GM18520 (cell line): Measurements from ENCODE around the gene DDX24.

Experiments
- ATAC-seq: cut with Tn5 transposase; IDR thresholded peaks from one replicate; pipeline ENCODE4 v1.9.1; 2021; ENCODE audit not compliant: unreplicated experiment

Gene DDX24, protein sequence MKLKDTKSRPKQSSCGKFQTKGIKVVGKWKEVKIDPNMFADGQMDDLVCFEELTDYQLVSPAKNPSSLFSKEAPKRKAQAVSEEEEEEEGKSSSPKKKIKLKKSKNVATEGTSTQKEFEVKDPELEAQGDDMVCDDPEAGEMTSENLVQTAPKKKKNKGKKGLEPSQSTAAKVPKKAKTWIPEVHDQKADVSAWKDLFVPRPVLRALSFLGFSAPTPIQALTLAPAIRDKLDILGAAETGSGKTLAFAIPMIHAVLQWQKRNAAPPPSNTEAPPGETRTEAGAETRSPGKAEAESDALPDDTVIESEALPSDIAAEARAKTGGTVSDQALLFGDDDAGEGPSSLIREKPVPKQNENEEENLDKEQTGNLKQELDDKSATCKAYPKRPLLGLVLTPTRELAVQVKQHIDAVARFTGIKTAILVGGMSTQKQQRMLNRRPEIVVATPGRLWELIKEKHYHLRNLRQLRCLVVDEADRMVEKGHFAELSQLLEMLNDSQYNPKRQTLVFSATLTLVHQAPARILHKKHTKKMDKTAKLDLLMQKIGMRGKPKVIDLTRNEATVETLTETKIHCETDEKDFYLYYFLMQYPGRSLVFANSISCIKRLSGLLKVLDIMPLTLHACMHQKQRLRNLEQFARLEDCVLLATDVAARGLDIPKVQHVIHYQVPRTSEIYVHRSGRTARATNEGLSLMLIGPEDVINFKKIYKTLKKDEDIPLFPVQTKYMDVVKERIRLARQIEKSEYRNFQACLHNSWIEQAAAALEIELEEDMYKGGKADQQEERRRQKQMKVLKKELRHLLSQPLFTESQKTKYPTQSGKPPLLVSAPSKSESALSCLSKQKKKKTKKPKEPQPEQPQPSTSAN

DNA sequence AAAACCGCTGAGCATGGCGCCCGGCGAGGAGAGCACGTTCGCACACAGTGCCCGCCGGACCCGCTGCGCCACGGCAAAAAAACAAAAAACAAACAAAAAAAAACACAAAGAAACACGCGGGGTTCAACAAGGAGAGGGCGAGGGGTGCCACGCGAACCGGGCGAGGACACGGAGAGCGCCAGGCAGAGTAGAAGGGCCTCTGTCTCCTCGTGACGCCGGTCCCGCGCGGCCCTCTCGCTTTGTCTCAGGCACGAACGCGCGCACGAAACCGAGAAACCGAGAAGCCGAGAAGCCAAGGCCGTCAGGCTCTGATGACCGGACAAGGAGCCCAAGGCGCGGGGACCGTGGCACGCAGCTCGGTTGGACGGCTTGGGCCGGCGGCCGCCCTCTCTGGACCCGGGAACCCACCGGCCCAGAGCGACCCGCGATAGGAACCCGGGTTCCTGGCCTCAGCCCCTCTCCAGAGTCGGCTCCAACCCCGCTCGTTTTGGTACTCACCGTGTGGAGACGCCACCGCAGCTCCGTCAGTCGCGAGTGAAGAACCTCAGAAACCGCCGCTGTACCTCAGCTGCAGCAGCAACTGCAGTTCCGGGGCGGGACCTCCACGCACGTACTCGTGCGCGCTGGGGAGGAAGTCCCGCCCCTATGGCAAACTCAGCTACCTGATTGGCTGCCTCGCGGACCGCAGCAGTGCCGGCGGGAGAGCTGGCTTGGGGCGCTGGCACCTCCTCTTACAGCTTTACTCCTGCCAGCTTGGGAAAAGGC is at the start of gene DDX24, which contains the start of gene IFI27L1:
Gene DDX24 (minus strand): TSS at position 582 of the 765 bp plus-strand sequence. CDS start 1,460 bp downstream, outside the sequence.
Gene IFI27L1 (plus strand): TSS at position 690 of the 765 bp plus-strand sequence. CDS start 15,628 bp downstream, outside the sequence.
- ATAC-seq = peak; percentile 98

- no peak for ATAC-seq
Observed at GRCh38 chr14:94129758-94130414, 48.9 kb upstream of the DDX24 start.

DNA sequence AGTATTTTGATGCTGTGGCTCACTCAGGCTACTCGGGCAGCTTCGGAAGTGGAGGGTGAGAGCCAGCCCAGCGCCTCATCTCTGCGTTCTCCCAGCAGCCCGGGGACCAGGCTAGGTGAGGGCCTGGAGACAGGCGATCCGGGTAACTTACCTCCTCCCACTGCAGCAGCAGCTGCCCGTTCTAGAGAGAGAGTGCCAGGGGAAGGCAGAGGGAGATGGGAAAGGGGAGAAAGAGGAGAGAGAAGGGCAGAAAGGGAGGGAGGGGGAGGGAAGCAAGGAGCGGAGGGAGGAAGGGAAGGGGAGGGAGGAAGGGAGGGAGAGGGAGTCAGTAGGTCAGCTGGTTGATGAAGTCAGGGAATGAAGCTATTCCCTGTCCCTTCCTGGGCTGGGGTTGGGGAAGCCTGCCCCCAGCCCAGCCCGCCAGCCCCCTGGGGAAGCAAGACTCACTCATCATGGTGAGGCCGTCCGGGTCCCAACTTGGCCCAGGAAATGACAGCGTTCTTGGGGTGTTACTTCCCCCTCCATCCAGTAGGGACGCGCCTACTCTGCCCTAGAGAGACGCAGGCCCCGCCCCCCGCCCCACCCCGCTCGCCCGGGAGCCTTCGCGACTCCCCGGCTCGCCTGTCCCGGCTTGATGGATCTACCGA is 48.2 kb upstream of the DDX24 start, which contains the start of gene IFI27L2:
Gene IFI27L2 (minus strand): TSS at position 494 of the 647 bp plus-strand sequence. CDS start 40 bp downstream, at position 454.
- ATAC-seq = peak; percentile 83

- no peak for ATAC-seq
Observed at GRCh38 chr14:94128216-94128839, 47.3 kb upstream of the DDX24 start.

GRCh38 chr14:94127330-94127729 is 46.3 kb upstream of the DDX24 start:
- no peak for ATAC-seq

DNA sequence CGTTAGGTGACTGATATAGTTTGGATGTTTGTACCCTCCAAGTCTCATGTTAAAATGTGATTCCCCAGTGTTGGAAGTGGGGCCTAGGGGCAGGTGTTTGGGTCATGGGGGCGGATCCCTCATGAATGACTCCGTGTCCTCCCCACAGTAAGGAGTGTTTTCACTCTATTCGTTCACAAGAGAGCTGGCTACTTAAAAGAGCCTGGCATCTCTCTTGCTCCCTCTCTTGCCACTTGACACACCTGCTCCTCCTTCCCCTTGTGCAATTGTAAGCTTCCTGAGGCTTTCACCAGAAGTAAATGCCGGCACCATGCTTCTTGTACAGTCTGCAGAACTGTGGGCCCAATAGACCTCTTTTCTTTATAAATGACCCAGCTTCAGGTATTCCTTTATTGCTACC is 45.8 kb upstream of the DDX24 start:
- ATAC-seq = no peak

DNA sequence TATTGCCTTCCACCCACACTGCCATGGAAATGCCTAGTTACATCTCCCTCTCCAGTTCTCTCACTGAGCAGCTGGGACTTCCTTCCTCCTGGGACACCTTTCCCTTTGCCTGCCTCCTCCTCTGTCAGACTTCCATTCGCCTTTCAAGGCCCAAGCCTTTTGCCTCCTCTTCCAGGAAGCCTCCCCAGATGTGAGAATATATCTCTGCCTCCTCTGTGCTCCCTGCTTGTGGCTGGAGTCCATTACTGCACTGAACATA is 45.3 kb upstream of the DDX24 start:
- no peak for ATAC-seq

GRCh38 chr14:94125659-94126418 is 44.8 kb upstream of the DDX24 start:
- ATAC-seq = no peak

- ATAC-seq = no peak
Observed at GRCh38 chr14:94124582-94125377, 43.8 kb upstream of the DDX24 start.

- no peak for ATAC-seq
Observed at GRCh38 chr14:94123868-94124267, 42.9 kb upstream of the DDX24 start.

GRCh38 chr14:94123296-94123695 is 42.3 kb upstream of the DDX24 start:
- ATAC-seq = no peak

- no peak for ATAC-seq
Observed at GRCh38 chr14:94122438-94122837, 41.4 kb upstream of the DDX24 start.

DNA sequence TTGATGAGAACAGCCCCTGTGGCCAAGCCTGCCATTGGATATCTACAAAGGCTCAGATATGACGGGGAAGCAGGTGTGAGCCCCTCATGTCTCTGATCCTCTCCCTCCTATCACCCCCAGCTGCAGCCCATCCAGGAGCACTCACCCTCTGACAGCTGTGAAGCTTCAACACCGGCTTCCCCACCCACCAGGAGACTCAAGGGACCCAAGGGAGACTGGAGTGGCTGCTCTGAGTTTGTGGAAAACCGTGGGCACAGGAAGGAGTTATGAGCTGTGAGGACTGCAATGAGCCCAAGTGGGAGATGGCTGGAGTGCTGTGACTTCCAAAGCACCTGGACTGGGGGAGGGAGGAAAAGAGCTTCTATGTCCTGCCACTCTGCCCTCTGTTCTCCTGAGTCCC is 40.5 kb upstream of the DDX24 start:
- no peak for ATAC-seq

DNA sequence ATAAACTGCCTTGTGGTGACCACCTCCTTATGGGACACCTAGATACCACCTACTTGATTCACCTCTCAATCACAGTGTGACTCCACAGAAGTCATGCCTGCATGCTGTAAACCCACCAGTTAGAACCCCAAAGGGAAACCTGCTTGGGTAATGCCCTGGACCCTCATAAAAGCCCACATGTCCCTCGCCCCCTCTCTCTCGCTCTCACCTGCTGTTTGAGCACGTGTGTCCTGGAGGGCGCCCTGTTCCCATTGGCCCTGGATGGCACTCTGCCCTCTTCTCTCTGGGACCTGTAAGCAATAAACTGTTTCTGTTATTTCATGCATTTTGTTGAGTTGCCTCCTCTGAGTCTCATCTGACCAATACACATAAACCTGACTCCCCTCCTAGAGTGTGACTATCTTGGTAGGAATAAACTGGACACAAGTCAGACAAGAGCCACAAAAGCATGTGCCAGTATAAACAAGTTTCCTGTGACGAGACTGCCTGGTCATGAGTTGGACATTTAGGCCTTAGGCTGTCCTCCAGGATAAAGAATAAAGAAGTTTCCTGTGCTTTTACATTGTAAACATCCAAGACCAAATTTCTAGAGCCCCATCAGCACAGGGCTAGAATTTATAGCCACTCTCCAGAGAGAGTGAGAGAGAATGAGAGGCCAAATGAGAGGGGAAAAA is 39.8 kb upstream of the DDX24 start:
- no peak for ATAC-seq

GRCh38 chr14:94119071-94119470 is 38.1 kb upstream of the DDX24 start:
- ATAC-seq = no peak

GRCh38 chr14:94117856-94118255 is 36.9 kb upstream of the DDX24 start:
- no peak for ATAC-seq

- ATAC-seq = no peak
Observed at GRCh38 chr14:94116701-94117100, 35.7 kb upstream of the DDX24 start.

GRCh38 chr14:94115631-94116030 is 34.6 kb upstream of the DDX24 start:
- no peak for ATAC-seq
